Thymus (tissue), 11 donors: ENCODE results near the gene GUCD1. TPM values are rescaled to one million over a fixed set of nuclear protein-coding genes. Genes with fewer than 3 reads are reported as not detected.
"Not testable (repeated sequence)": the region's sequence is repeated elsewhere in the genome, so short reads cannot be mapped to it uniquely, and the experiment has no call there.

ENCODE experiments used
- DNase-seq, 9 donors: peaks; one replicate each; pipeline ENCODE4 v3.0.0-alpha.2; 2013; ENCODE audit warnings: low spot score in 9 of 9, low read depth in 6 of 9, missing footprints in 1 of 9
- H3K27ac ChIP-seq, 2 donors: one replicate each; pipeline ENCODE4 v1.5.1; 2013; ENCODE audit warnings: control low read depth in 1 of 2, low read depth in 1 of 2, low read length in 1 of 2, mild to moderate bottlenecking in 1 of 2, moderate library complexity in 1 of 2
- H3K27me3 ChIP-seq, 2 donors: one replicate each; pipeline ENCODE4 v1.5.1; 2013; ENCODE audit warnings: low read length in 1 of 2; ENCODE audit not compliant: control insufficient read depth in 2 of 2, insufficient read depth in 1 of 2
- H3K36me3 ChIP-seq, 2 donors: one replicate each; pipeline ENCODE4 v1.5.1; 2013; ENCODE audit warnings: low read length in 1 of 2, mild to moderate bottlenecking in 1 of 2, moderate library complexity in 1 of 2; ENCODE audit not compliant: control insufficient read depth in 2 of 2, insufficient read depth in 2 of 2
- H3K4me1 ChIP-seq, 2 donors: one replicate each; pipeline ENCODE4 v1.5.1; 2013; ENCODE audit warnings: low read length in 2 of 2; ENCODE audit not compliant: control insufficient read depth in 2 of 2, insufficient read depth in 2 of 2
- H3K4me3 ChIP-seq, 2 donors: one replicate each; pipeline ENCODE4 v1.5.1; 2013; ENCODE audit warnings: low read length in 2 of 2, control low read depth in 1 of 2, mild to moderate bottlenecking in 1 of 2
- H3K9me3 ChIP-seq, 2 donors: one replicate each; pipeline ENCODE4 v1.5.1; 2013; ENCODE audit warnings: low read length in 1 of 2, mild to moderate bottlenecking in 1 of 2; ENCODE audit not compliant: control insufficient read depth in 2 of 2, insufficient read depth in 1 of 2
- WGBS: extraction: QIAGEN DNeasy Blood & Tissue Kit; methylation state at CpG from one replicate; pipeline ENCODE4 v1.1.7; 2013; 5-methylcytosine and 5-hydroxymethylcytosine counted together
- polyA plus RNA-seq: library from polyadenylated mRNA; stranded (reverse); fragments of 200-250 nt; gene quantifications from one replicate; pipeline ENCODE4 v1.2.3, GENCODE V29; 2013
- total RNA-seq: library from RNA; stranded (reverse); fragments of 120-200 nt; gene quantifications from one replicate; pipeline ENCODE4 v1.2.4, GENCODE V29; 2013
- donor health status: healthy.

Gene GUCD1
- total and polyA plus RNA-seq, 2 donors = 54.1 to 65.9 TPM

- H3K4me1 ChIP-seq = no peaks in the 10 kb centered on the region
- H3K27ac ChIP-seq = no peak overlapping the region
- no peak for DNase-seq
- H3K9me3 ChIP-seq = no peaks in the 10 kb centered on the region
- 88% methylated on average over 9 of the region's 9 CpGs for WGBS
- no peak overlapping the region for H3K4me3 ChIP-seq
- peaks cover 71 to 79% of the 10 kb centered on the region in 2 donors for H3K36me3 ChIP-seq
- no peaks in the 10 kb centered on the region for H3K27me3 ChIP-seq
These were observed 12.3 kb downstream of the GUCD1 start for GRCh38 chr22:24542641-24543040.

GRCh38 chr22:24541681-24542515 is 13.0 kb downstream of the GUCD1 start:
- H3K4me3 ChIP-seq = no peak overlapping the region
- H3K27ac ChIP-seq = peak overlapping the region in 1 of 2 donors; percentile 26
- 86% methylated on average over 6 of the region's 6 CpGs for WGBS

GRCh38 chr22:24540470-24540869 is 14.5 kb downstream of the GUCD1 start:
- 95% methylated on average over 2 of the region's 2 CpGs for WGBS
- DNase-seq = no peak
- Histone ChIP-seq H3K36me3 (peaks cover 58 to 65% of the 10 kb centered on the region in 2 donors), H3K4me3 (no peak overlapping the region), H3K4me1 (no peaks in the 10 kb centered on the region), H3K27me3 (no peaks in the 10 kb centered on the region), H3K27ac (no peak overlapping the region), H3K9me3 (no peaks in the 10 kb centered on the region)

More at GRCh38 chr22:24541681-24542515, 13.0 kb downstream of the GUCD1 start:
- DNase-seq = no peak
- H3K4me1 ChIP-seq = no peaks in the 10 kb centered on the region
- no peaks in the 10 kb centered on the region for H3K27me3 ChIP-seq
- no peaks in the 10 kb centered on the region for H3K9me3 ChIP-seq
- peaks cover 64 to 73% of the 10 kb centered on the region in 2 donors for H3K36me3 ChIP-seq

GRCh38 chr22:24536089-24536488 is 18.8 kb downstream of the GUCD1 start:
- H3K4me1 ChIP-seq = no peaks in the 10 kb centered on the region
- no peaks in the 10 kb centered on the region for H3K27me3 ChIP-seq
- H3K9me3 ChIP-seq = no peaks in the 10 kb centered on the region
- WGBS = 96% methylated on average over 3 of the region's 3 CpGs
- no peak for DNase-seq
- H3K4me3 ChIP-seq = no peak overlapping the region
- no peak overlapping the region for H3K27ac ChIP-seq
- peaks cover 19 to 24% of the 10 kb centered on the region in 2 donors for H3K36me3 ChIP-seq

- no peak overlapping the region for H3K4me3 ChIP-seq
- no peaks in the 10 kb centered on the region for H3K27me3 ChIP-seq
- H3K27ac ChIP-seq = no peak overlapping the region
- H3K9me3 ChIP-seq = no peaks in the 10 kb centered on the region
- no peak for DNase-seq
- peaks cover 11 to 17% of the 10 kb centered on the region in 2 donors for H3K36me3 ChIP-seq
- WGBS = 98% methylated on average over 4 of the region's 4 CpGs
- H3K4me1 ChIP-seq = no peaks in the 10 kb centered on the region
These were observed 19.6 kb downstream of the GUCD1 start for GRCh38 chr22:24535348-24535747.

GRCh38 chr22:24532075-24532474 is 22.9 kb downstream of the GUCD1 start:
- no peaks in the 10 kb centered on the region for H3K9me3 ChIP-seq
- H3K36me3 ChIP-seq = peaks cover 0 to 3% of the 10 kb centered on the region in 2 donors
- H3K27me3 ChIP-seq = no peaks in the 10 kb centered on the region
- no peaks in the 10 kb centered on the region for H3K4me1 ChIP-seq
- no peak overlapping the region for H3K4me3 ChIP-seq
- no peak for DNase-seq
- H3K27ac ChIP-seq = no peak overlapping the region
- WGBS = 100% methylated on average over 1 of the region's 1 CpG

- not testable (repeated sequence) for H3K4me3 ChIP-seq, H3K27ac ChIP-seq, H3K27me3 ChIP-seq
These were observed 24.0 kb downstream of the GUCD1 start for GRCh38 chr22:24530968-24531367.

GRCh38 chr22:24529898-24530297 is 25.0 kb downstream of the GUCD1 start:
- Histone ChIP-seq H3K27me3 (no peaks in the 10 kb centered on the region), H3K27ac (no peak overlapping the region), H3K4me3 (no peak overlapping the region), H3K4me1 (peaks cover 0 to 3% of the 10 kb centered on the region in 2 donors), H3K36me3 (no peaks in the 10 kb centered on the region), H3K9me3 (no peaks in the 10 kb centered on the region)
- no peak for DNase-seq
- WGBS = 92% methylated on average over 2 of the region's 2 CpGs

More at GRCh38 chr22:24530968-24531367, 24.0 kb downstream of the GUCD1 start:
- WGBS = 97% methylated on average over 3 of the region's 3 CpGs
- H3K36me3 ChIP-seq, H3K9me3 ChIP-seq, DNase-seq, H3K4me1 ChIP-seq: not testable (repeated sequence)

GRCh38 chr22:24526191-24526590 is 28.7 kb downstream of the GUCD1 start:
- Histone ChIP-seq H3K36me3 (no peaks in the 10 kb centered on the region), H3K4me1 (peaks cover 2 to 18% of the 10 kb centered on the region in 2 donors), H3K4me3 (no peak overlapping the region), H3K27ac (no peak overlapping the region), H3K27me3 (no peaks in the 10 kb centered on the region), H3K9me3 (no peaks in the 10 kb centered on the region)
- no peak for DNase-seq
- WGBS = 98% methylated on average over 2 of the region's 2 CpGs
